Erythroblast (primary cell): ENCODE data around the gene SPAG9.
A peak's percentile ranks its signal among the peaks of the same experiment; 100 is the strongest.

ENCODE experiments used
- DNase-seq, 2 experiments: peaks; one replicate each; lab custom pipeline; 2025; lab: John Stamatoyannopoulos, UW
- GATA1 ChIP-seq: IDR thresholded peaks from 2 replicates; pipeline ENCODE4 v1.6.1; 2011; ENCODE audit warnings: low read depth, mild to moderate bottlenecking, control low read depth, low read length, moderate library complexity
- POLR2A ChIP-seq: IDR thresholded peaks from 2 replicates; pipeline ENCODE4 v1.6.1; 2011; ENCODE audit warnings: mild to moderate bottlenecking, low read length

The SPAG9 gene

GRCh38 chr17:51120739-51121619 is at the start of gene SPAG9:
SPAG9 (minus strand) TSS chr17:51120868; CDS start chr17:51120656, 212 bp downstream.
- no peak for TF ChIP-seq POLR2A
- no peak for TF ChIP-seq GATA1
- DNase-seq, result peak; percentile 95 to 97

- no peak for TF ChIP-seq GATA1
- no peak for TF ChIP-seq POLR2A
- no peak for DNase-seq
Measured at GRCh38 chr17:51169340-51169739, 48.7 kb upstream of the SPAG9 start.

- DNase-seq, result peak; percentile 56 to 70
- TF ChIP-seq GATA1 (no peak), POLR2A (peak; percentile 15)
Measured at GRCh38 chr17:51166987-51167931, 46.6 kb upstream of the SPAG9 start.

GRCh38 chr17:51166198-51166986 is 45.7 kb upstream of the SPAG9 start, which contains the start of gene NME2:
NME2 (plus strand) TSS chr17:51166411; CDS start chr17:51166831, 420 bp downstream.
- TF ChIP-seq POLR2A (peak; percentile 27), GATA1 (no peak)
- DNase-seq, result peak; percentile 84 to 86

- peak; percentile 27 for TF ChIP-seq POLR2A
- TF ChIP-seq GATA1, result no peak
- no peak for DNase-seq
Measured at GRCh38 chr17:51165680-51166197, 45.1 kb upstream of the SPAG9 start.

GRCh38 chr17:51164911-51165679 is 44.4 kb upstream of the SPAG9 start:
- DNase-seq, result no peak
- no peak for TF ChIP-seq POLR2A
- TF ChIP-seq GATA1, result no peak

GRCh38 chr17:51161541-51161940 is 40.9 kb upstream of the SPAG9 start:
- no peak for TF ChIP-seq GATA1
- TF ChIP-seq POLR2A, result no peak

GRCh38 chr17:51159604-51160003 is 38.9 kb upstream of the SPAG9 start:
- TF ChIP-seq POLR2A (no peak), GATA1 (no peak)
- DNase-seq, result no peak

More at GRCh38 chr17:51161541-51161940, 40.9 kb upstream of the SPAG9 start:
- DNase-seq, result no peak

GRCh38 chr17:51155416-51155815 is 34.7 kb upstream of the SPAG9 start:
- no peak for DNase-seq
- TF ChIP-seq POLR2A (no peak), GATA1 (no peak)

- peak; percentile 45 to 52 for DNase-seq
- TF ChIP-seq GATA1, result no peak
- TF ChIP-seq POLR2A, result no peak
Measured at GRCh38 chr17:51154176-51154575, 33.5 kb upstream of the SPAG9 start.

GRCh38 chr17:51153210-51154072 is 32.8 kb upstream of the SPAG9 start, which contains the start of gene NME1:
NME1 (plus strand) TSS chr17:51153559; CDS start chr17:51155655, 2,096 bp downstream.
- TF ChIP-seq GATA1 (no peak), POLR2A (peak; percentile 81)
- peak; percentile 99 for DNase-seq
